ENCODE data around the gene TNFSF9. TPM values are rescaled to one million over a fixed set of nuclear protein-coding genes. Genes with fewer than 3 reads are reported as not detected.

The TNFSF9 gene
- total and polyA plus RNA-seq, 4 experiments from 2014 or later: 0.29 to 3.3 (median 0.81) TPM

- ChIA-PET CTCF (ENCODE audit: partially characterized antibody) (no interaction called here), POLR2A (ENCODE audit: partially characterized antibody) (no interaction called here)
- H3K27me3 ChIP-seq (ENCODE audit: insufficient read depth, low read length): no peaks in the 10 kb centered on the region
- Mint-ChIP-seq H3K4me3 (no peak overlapping the region), H3K27ac (no peak overlapping the region), H3K9me3 (peaks cover 0 to 8% (median 5%) of the 10 kb centered on the region in 8 donors), H3K36me3 (no peaks in the 10 kb centered on the region), H3K27me3 (peaks cover 9 to 18% of the 10 kb centered on the region in 2 donors), H3K4me1 (no peaks in the 10 kb centered on the region)
- no peak overlapping the region for H3K4me3 ChIP-seq (ENCODE audit: low read length in 2 of 2)
- H3K27ac ChIP-seq (ENCODE audit: low read depth, low read length): no peak overlapping the region
- H3K9me3 ChIP-seq (ENCODE audit: control insufficient read depth in 1 of 2, low read length in 2 of 2): no peaks in the 10 kb centered on the region
- no peak for DNase-seq
- no peaks in the 10 kb centered on the region for H3K36me3 ChIP-seq (ENCODE audit: insufficient read depth, low read length)
- intact Hi-C loops (cut with micrococcal nuclease): no loop called here
- H3K4me1 ChIP-seq (ENCODE audit: insufficient read depth, low read length): peaks cover 2% of the 10 kb centered on the region
Observed at GRCh38 chr19:6572217-6572616, 41.4 kb downstream of the TNFSF9 start.

- ChIA-PET CTCF (ENCODE audit: partially characterized antibody) (no interaction called here), POLR2A (ENCODE audit: partially characterized antibody) (no interaction called here)
- no peaks in the 10 kb centered on the region for H3K9me3 ChIP-seq (ENCODE audit: control insufficient read depth in 1 of 2, low read length in 2 of 2)
- peaks cover 0 to 4% (median 3%) of the 10 kb centered on the region in 4 donors for H3K4me1 Mint-ChIP-seq
- H3K4me3 Mint-ChIP-seq: no peak overlapping the region
- no peak overlapping the region for H3K4me3 ChIP-seq (ENCODE audit: low read length in 2 of 2)
- peaks cover 9 to 13% of the 10 kb centered on the region in 2 donors for H3K27me3 Mint-ChIP-seq
- peaks cover 9% of the 10 kb centered on the region for H3K4me1 ChIP-seq (ENCODE audit: insufficient read depth, low read length)
- H3K27me3 ChIP-seq (ENCODE audit: insufficient read depth, low read length): no peaks in the 10 kb centered on the region
- DNase-seq: no peak
- H3K27ac Mint-ChIP-seq: no peak overlapping the region
- intact Hi-C loops (cut with micrococcal nuclease): no loop called here
- H3K27ac ChIP-seq (ENCODE audit: low read depth, low read length): no peak overlapping the region
- H3K36me3 Mint-ChIP-seq: no peaks in the 10 kb centered on the region
- H3K36me3 ChIP-seq (ENCODE audit: insufficient read depth, low read length): no peaks in the 10 kb centered on the region
- H3K9me3 Mint-ChIP-seq: peaks cover 0 to 8% (median 5%) of the 10 kb centered on the region in 8 donors
Observed at GRCh38 chr19:6573350-6573749, 42.5 kb downstream of the TNFSF9 start.

- Mint-ChIP-seq H3K27me3 (peaks cover 3 to 7% of the 10 kb centered on the region in 2 donors), H3K27ac (no peak overlapping the region), H3K4me3 (no peak overlapping the region), H3K4me1 (peaks cover 0 to 6% (median 3%) of the 10 kb centered on the region in 4 donors), H3K9me3 (peaks cover 0 to 1% (median 0%) of the 10 kb centered on the region in 8 donors), H3K36me3 (no peaks in the 10 kb centered on the region)
- Histone ChIP-seq H3K27ac (ENCODE audit: low read depth, low read length) (no peak overlapping the region), H3K9me3 (ENCODE audit: control insufficient read depth in 1 of 2, low read length in 2 of 2) (no peaks in the 10 kb centered on the region), H3K27me3 (ENCODE audit: insufficient read depth, low read length) (no peaks in the 10 kb centered on the region), H3K36me3 (ENCODE audit: insufficient read depth, low read length) (no peaks in the 10 kb centered on the region), H3K4me1 (ENCODE audit: insufficient read depth, low read length) (peaks cover 9% of the 10 kb centered on the region), H3K4me3 (ENCODE audit: low read length in 2 of 2) (no peak overlapping the region)
- DNase-seq: no peak
- POLR2A ChIA-PET (ENCODE audit: partially characterized antibody): no interaction called here
- intact Hi-C loops (cut with micrococcal nuclease): no loop called here
- CTCF ChIA-PET (ENCODE audit: partially characterized antibody): no interaction called here
Observed at GRCh38 chr19:6576869-6577475, 46.1 kb downstream of the TNFSF9 start.

- DNase-seq: no peak
- Histone ChIP-seq H3K36me3 (ENCODE audit: insufficient read depth, low read length) (no peaks in the 10 kb centered on the region), H3K9me3 (ENCODE audit: control insufficient read depth in 1 of 2, low read length in 2 of 2) (no peaks in the 10 kb centered on the region), H3K27ac (ENCODE audit: low read depth, low read length) (no peak overlapping the region), H3K4me3 (ENCODE audit: low read length in 2 of 2) (no peak overlapping the region), H3K4me1 (ENCODE audit: insufficient read depth, low read length) (peaks cover 9% of the 10 kb centered on the region), H3K27me3 (ENCODE audit: insufficient read depth, low read length) (no peaks in the 10 kb centered on the region)
- ChIA-PET CTCF (ENCODE audit: partially characterized antibody) (no interaction called here), POLR2A (ENCODE audit: partially characterized antibody) (no interaction called here)
- peaks cover 0 to 6% (median 3%) of the 10 kb centered on the region in 4 donors for H3K4me1 Mint-ChIP-seq
- no peak overlapping the region for H3K4me3 Mint-ChIP-seq
- H3K36me3 Mint-ChIP-seq: no peaks in the 10 kb centered on the region
- peaks cover 0 to 3% of the 10 kb centered on the region in 2 donors for H3K27me3 Mint-ChIP-seq
- H3K9me3 Mint-ChIP-seq: no peaks in the 10 kb centered on the region
- intact Hi-C loops (cut with micrococcal nuclease): no loop called here
- H3K27ac Mint-ChIP-seq: no peak overlapping the region
Observed at GRCh38 chr19:6577476-6578125, 46.8 kb downstream of the TNFSF9 start.

- H3K27ac ChIP-seq (ENCODE audit: low read depth, low read length): no peak overlapping the region
- intact Hi-C loops (cut with micrococcal nuclease): no loop called here
- H3K36me3 ChIP-seq (ENCODE audit: insufficient read depth, low read length): no peaks in the 10 kb centered on the region
- Mint-ChIP-seq H3K27ac (no peak overlapping the region), H3K27me3 (peaks cover 0 to 3% of the 10 kb centered on the region in 2 donors), H3K4me1 (peaks cover 0 to 6% (median 3%) of the 10 kb centered on the region in 4 donors), H3K36me3 (no peaks in the 10 kb centered on the region), H3K4me3 (no peak overlapping the region), H3K9me3 (no peaks in the 10 kb centered on the region)
- no peaks in the 10 kb centered on the region for H3K27me3 ChIP-seq (ENCODE audit: insufficient read depth, low read length)
- H3K4me3 ChIP-seq (ENCODE audit: low read length in 2 of 2): no peak overlapping the region
- H3K4me1 ChIP-seq (ENCODE audit: insufficient read depth, low read length): peaks cover 9% of the 10 kb centered on the region
- ChIA-PET CTCF (ENCODE audit: partially characterized antibody) (no interaction called here), POLR2A (ENCODE audit: partially characterized antibody) (no interaction called here)
- DNase-seq: no peak
- no peaks in the 10 kb centered on the region for H3K9me3 ChIP-seq (ENCODE audit: control insufficient read depth in 1 of 2, low read length in 2 of 2)
Observed at GRCh38 chr19:6579450-6580178, 48.8 kb downstream of the TNFSF9 start.

- H3K9me3 Mint-ChIP-seq: no peaks in the 10 kb centered on the region
- DNase-seq: no peak
- Histone ChIP-seq H3K4me3 (ENCODE audit: low read length in 2 of 2) (no peak overlapping the region), H3K36me3 (ENCODE audit: insufficient read depth, low read length) (no peaks in the 10 kb centered on the region), H3K27ac (ENCODE audit: low read depth, low read length) (no peak overlapping the region), H3K9me3 (ENCODE audit: control insufficient read depth in 1 of 2, low read length in 2 of 2) (no peaks in the 10 kb centered on the region), H3K4me1 (ENCODE audit: insufficient read depth, low read length) (peaks cover 9% of the 10 kb centered on the region), H3K27me3 (ENCODE audit: insufficient read depth, low read length) (no peaks in the 10 kb centered on the region)
- intact Hi-C loops (cut with micrococcal nuclease): no loop called here
- POLR2A ChIA-PET (ENCODE audit: partially characterized antibody): no interaction called here
- CTCF ChIA-PET (ENCODE audit: partially characterized antibody): no interaction called here
- no peak overlapping the region for H3K4me3 Mint-ChIP-seq
- H3K27me3 Mint-ChIP-seq: peaks cover 0 to 3% of the 10 kb centered on the region in 2 donors
- peaks cover 0 to 6% (median 3%) of the 10 kb centered on the region in 4 donors for H3K4me1 Mint-ChIP-seq
- no peaks in the 10 kb centered on the region for H3K36me3 Mint-ChIP-seq
- H3K27ac Mint-ChIP-seq: no peak overlapping the region
Observed at GRCh38 chr19:6580313-6580712, 49.5 kb downstream of the TNFSF9 start.

Data from CD4-positive, alpha-beta memory T cell (primary cell).